DOHH2 (cell line): ENCODE data around the gene SSPN.
"Not testable (repeated sequence)": the region's sequence is repeated elsewhere in the genome, so short reads cannot be mapped to it uniquely, and the experiment has no call there.

ENCODE experiments used
- H3F3A ChIP-seq: fragments of 200-600 bp; sonication (generic), shearing (Covaris generic); 2 replicates; pipeline ENCODE4 v1.6.0; 2016; ENCODE audit warnings: antibody characterized with exemption, mild to moderate bottlenecking; ENCODE audit not compliant: control insufficient read depth, insufficient read depth
- H3K27ac ChIP-seq: fragments of 200-600 bp; sonication (generic); 2 replicates; pipeline ENCODE4 v1.5.1; 2014; ENCODE audit warnings: low read depth, mild to moderate bottlenecking, low read length, moderate library complexity
- H3K27me3 ChIP-seq: fragments of 200-600 bp; sonication (generic); 2 replicates; pipeline ENCODE4 v1.6.1; 2014; ENCODE audit warnings: mild to moderate bottlenecking, low read length, mixed read lengths; ENCODE audit not compliant: control insufficient read depth
- H3K36me3 ChIP-seq: fragments of 200-600 bp; sonication (generic); 2 replicates; pipeline ENCODE4 v1.6.1; 2014; ENCODE audit warnings: mild to moderate bottlenecking, low read length, moderate library complexity, mixed read lengths; ENCODE audit not compliant: control insufficient read depth
- H3K4me1 ChIP-seq: fragments of 200-600 bp; sonication (generic); 2 replicates; pipeline ENCODE4 v1.6.1; 2014; ENCODE audit warnings: mild to moderate bottlenecking, low read length, mixed read lengths; ENCODE audit not compliant: control insufficient read depth
- H3K4me2 ChIP-seq: fragments of 200-600 bp; sonication (generic); 2 replicates; pipeline ENCODE4 v1.6.0; 2014; ENCODE audit warnings: mild to moderate bottlenecking, low read length, moderate library complexity
- H3K4me3 ChIP-seq: fragments of 200-600 bp; sonication (generic); 2 replicates; pipeline ENCODE4 v1.5.1; 2014; ENCODE audit warnings: mild to moderate bottlenecking, low read length, mixed read lengths
- H3K79me2 ChIP-seq: fragments of 200-600 bp; sonication (generic); 2 replicates; pipeline ENCODE4 v1.6.1; 2014; ENCODE audit warnings: mild to moderate bottlenecking, low read length, mixed read lengths; ENCODE audit not compliant: control insufficient read depth
- H3K9me2 ChIP-seq: fragments of 200-600 bp; sonication (generic); replicated peaks from 2 replicates; pipeline ENCODE4 v1.6.1; 2014; ENCODE audit warnings: mild to moderate bottlenecking, low read length, mixed read lengths; ENCODE audit not compliant: control insufficient read depth
- H3K9me3 ChIP-seq: fragments of 200-600 bp; sonication (generic); 2 replicates; pipeline ENCODE4 v1.6.1; 2014; ENCODE audit warnings: antibody characterized with exemption, low read length, mixed read lengths; ENCODE audit not compliant: control insufficient read depth, insufficient read depth
- H4K20me1 ChIP-seq: fragments of 200-600 bp; sonication (generic); 2 replicates; pipeline ENCODE4 v1.6.0; 2014; ENCODE audit warnings: low read depth, mild to moderate bottlenecking, antibody characterized with exemption, low read length, moderate library complexity; ENCODE audit not compliant: control insufficient read depth, insufficient read depth
- CTCF ChIP-seq: fragments of 200-600 bp; sonication (generic); IDR thresholded peaks from one replicate; pipeline ENCODE4 v1.5.1; 2014; ENCODE audit warnings: antibody characterized with exemption, mild to moderate bottlenecking, low read depth, low read length; ENCODE audit not compliant: poor library complexity, severe bottlenecking
- EZH2phosphoT487 ChIP-seq: fragments of 200-600 bp; sonication (generic); IDR thresholded peaks from 2 replicates; pipeline ENCODE4 v1.6.1; 2017; ENCODE audit warnings: borderline replicate concordance, mild to moderate bottlenecking, antibody characterized with exemption, low read length, moderate library complexity, mixed read lengths

SSPN gene

GRCh38 chr12:26229910-26230309, 34.5 kb downstream of the SSPN start:
- H3K4me1 ChIP-seq, result no peaks in the 10 kb centered on the region
- no peaks in the 10 kb centered on the region for H4K20me1 ChIP-seq
- peaks cover 3% of the 10 kb centered on the region; the same call in 1 of the 2 replicates for H3K27me3 ChIP-seq
- H3K4me2 ChIP-seq, result no peak overlapping the region
- no peaks in the 10 kb centered on the region for H3K9me3 ChIP-seq
- no peaks in the 10 kb centered on the region for H3K79me2 ChIP-seq
- H3K27ac ChIP-seq, result no peak overlapping the region
- no peak overlapping the region for H3K4me3 ChIP-seq
- H3K9me2 ChIP-seq, result no peaks in the 10 kb centered on the region
- H3K36me3 ChIP-seq, result no peaks in the 10 kb centered on the region
- TF ChIP-seq CTCF (no peak), EZH2phosphoT487 (no peak)
- no peaks in the 10 kb centered on the region for H3F3A ChIP-seq

DNA sequence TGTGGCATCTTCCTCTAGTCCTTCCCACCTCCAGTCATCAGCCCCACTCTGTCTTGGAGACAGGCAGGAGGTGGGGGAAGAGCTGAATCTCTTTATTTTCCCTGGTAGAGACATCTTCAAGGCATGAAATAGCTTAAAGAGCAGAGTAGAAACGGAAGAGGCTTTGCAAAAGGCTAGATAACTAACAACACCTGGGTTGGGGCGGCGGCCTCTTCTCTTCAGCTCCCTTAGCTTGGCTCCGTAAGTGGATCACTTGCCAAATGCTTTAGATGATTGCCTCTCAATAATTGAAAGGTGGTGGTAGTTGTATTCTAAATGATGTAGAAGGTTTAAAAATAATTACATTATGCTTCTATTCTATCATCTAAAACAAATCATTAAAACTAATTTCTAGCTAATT, 36.1 kb downstream of the SSPN start:
- H3K9me2 ChIP-seq, result no peaks in the 10 kb centered on the region
- no peak overlapping the region for H3K27ac ChIP-seq
- no peak overlapping the region for H3K4me3 ChIP-seq
- TF ChIP-seq EZH2phosphoT487 (no peak), CTCF (no peak)
- no peaks in the 10 kb centered on the region for H3K9me3 ChIP-seq
- no peaks in the 10 kb centered on the region for H3F3A ChIP-seq
- H4K20me1 ChIP-seq, result no peaks in the 10 kb centered on the region
- H3K4me2 ChIP-seq, result no peak overlapping the region
- no peaks in the 10 kb centered on the region for H3K36me3 ChIP-seq
- H3K27me3 ChIP-seq, result peaks cover 3% of the 10 kb centered on the region; the same call in 1 of the 2 replicates
- H3K79me2 ChIP-seq, result no peaks in the 10 kb centered on the region
- no peaks in the 10 kb centered on the region for H3K4me1 ChIP-seq

DNA sequence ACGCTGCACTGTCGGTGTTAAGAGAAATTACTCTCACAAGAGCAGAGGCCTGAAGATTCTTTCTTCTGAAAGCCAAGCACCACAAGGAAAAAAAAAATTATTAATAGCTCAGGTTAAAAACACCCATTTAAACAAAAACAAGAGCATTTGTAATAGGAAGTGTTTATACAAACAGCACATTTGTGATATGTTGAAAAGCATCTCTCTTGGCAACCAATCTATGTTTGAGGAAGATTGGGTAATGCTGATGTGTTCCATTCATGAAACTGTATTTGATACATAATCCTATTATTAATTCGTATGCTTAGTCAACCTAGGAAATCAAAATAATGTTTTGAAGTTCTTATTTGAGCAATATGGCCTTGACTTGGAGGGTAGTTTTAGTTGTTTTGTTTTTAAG, 36.5 kb downstream of the SSPN start:
- Histone ChIP-seq H3K4me3 (no peak overlapping the region), H3K36me3 (no peaks in the 10 kb centered on the region), H3K4me1 (no peaks in the 10 kb centered on the region), H3K4me2 (no peak overlapping the region), H3K9me3 (no peaks in the 10 kb centered on the region), H3K27ac (no peak overlapping the region), H4K20me1 (no peaks in the 10 kb centered on the region), H3K79me2 (no peaks in the 10 kb centered on the region), H3K27me3 (peaks cover 3% of the 10 kb centered on the region; the same call in 1 of the 2 replicates), H3K9me2 (no peaks in the 10 kb centered on the region), H3F3A (no peaks in the 10 kb centered on the region)
- TF ChIP-seq EZH2phosphoT487 (no peak), CTCF (no peak)

DNA sequence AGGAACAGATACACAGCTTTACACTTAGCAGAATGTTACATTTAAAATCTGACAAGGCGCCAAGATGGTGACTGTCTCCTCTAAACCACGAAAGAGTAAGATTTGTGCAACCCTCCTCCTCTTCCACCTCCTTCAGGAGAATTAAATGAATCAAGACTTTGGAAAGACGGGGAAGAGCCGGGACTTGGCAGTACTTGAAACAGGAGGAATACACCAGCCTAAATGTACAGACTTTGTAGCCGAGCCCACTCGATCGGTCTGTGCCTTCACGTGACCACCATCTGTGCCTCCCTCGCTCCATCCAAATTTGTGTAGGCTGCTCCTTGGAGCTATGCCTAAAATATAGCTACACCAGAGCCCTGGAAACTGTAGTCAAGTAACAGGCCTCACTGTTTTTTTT, 38.3 kb downstream of the SSPN start:
- H3K36me3 ChIP-seq, result no peaks in the 10 kb centered on the region
- no peaks in the 10 kb centered on the region for H3K27me3 ChIP-seq
- no peaks in the 10 kb centered on the region for H3K4me1 ChIP-seq
- no peak overlapping the region for H3K4me2 ChIP-seq
- H3F3A ChIP-seq, result no peaks in the 10 kb centered on the region
- H3K79me2 ChIP-seq, result no peaks in the 10 kb centered on the region
- TF ChIP-seq EZH2phosphoT487 (no peak), CTCF (no peak)
- H4K20me1 ChIP-seq, result no peaks in the 10 kb centered on the region
- no peaks in the 10 kb centered on the region for H3K9me2 ChIP-seq
- H3K4me3 ChIP-seq, result no peak overlapping the region
- H3K9me3 ChIP-seq, result no peaks in the 10 kb centered on the region
- no peak overlapping the region for H3K27ac ChIP-seq

DNA sequence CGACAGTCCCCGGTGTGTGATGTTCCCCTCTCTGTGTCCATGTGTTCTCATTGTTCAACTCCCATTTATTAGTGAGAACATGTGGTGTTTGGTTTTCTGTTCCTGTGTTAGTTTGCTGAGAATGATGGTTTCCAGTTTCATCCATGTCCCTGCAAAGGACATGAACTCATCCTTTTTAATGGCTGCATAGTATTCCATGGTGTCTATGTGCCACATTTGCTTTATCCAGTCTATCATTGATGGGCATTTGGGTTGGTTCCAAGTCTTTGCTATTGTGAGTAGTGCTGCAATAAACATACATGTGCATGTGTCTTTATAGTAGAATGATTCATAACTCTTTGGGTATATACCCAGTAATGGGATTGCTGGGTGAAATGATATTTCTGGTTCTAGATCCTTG, 40.1 kb downstream of the SSPN start:
- H3K9me2 ChIP-seq, H3K27me3 ChIP-seq, H4K20me1 ChIP-seq: not testable (repeated sequence)

More for the DNA sequence above, 40.1 kb downstream of the SSPN start:
- H3K4me2 ChIP-seq, H3K9me3 ChIP-seq, H3K4me1 ChIP-seq, H3K27ac ChIP-seq, H3F3A ChIP-seq, H3K36me3 ChIP-seq, H3K4me3 ChIP-seq, H3K79me2 ChIP-seq: not testable (repeated sequence)
